Activated CD4-positive, alpha-beta memory T cell treated with anti-CD3 and anti-CD28 coated beads, Interleukin-2, amount 10 ng/mL, durations not matched to agents 7 days and 5 days (primary cell): ENCODE measurements around the gene SUPT5H. TPM values are rescaled to one million over a fixed set of nuclear protein-coding genes. Genes with fewer than 3 reads are reported as not detected.
A peak's percentile ranks its signal among the peaks of the same experiment; 100 is the strongest.

Experiments used
- CTCF ChIA-PET: fragments of 350-600 bp; sonication (Branson Sonifier 250); formaldehyde crosslinking; loops from one replicate; lab custom pipeline; 2021; ENCODE audit warnings: antibody characterized with exemption, inconsistent platforms; lab: Charles Lee
- POLR2A ChIA-PET: fragments of 350-600 bp; sonication (Branson Sonifier 250); formaldehyde crosslinking; loops from one replicate; lab custom pipeline; 2021; ENCODE audit warnings: antibody characterized with exemption; lab: Charles Lee
- DNase-seq: peaks from one replicate; pipeline ENCODE4 v3.0.0-alpha.2; 2020
- H3K27ac Mint-ChIP-seq: one replicate; pipeline ENCODE4 v1.8.0; 2021; ENCODE audit warnings: mild to moderate bottlenecking, mixed read lengths
- H3K27me3 Mint-ChIP-seq: one replicate; pipeline ENCODE4 v1.8.0; 2021; ENCODE audit warnings: mixed read lengths
- H3K36me3 Mint-ChIP-seq: one replicate; pipeline ENCODE4 v1.8.0; 2021; ENCODE audit warnings: low read depth, mixed read lengths
- H3K4me1 Mint-ChIP-seq: one replicate; pipeline ENCODE4 v1.8.0; 2021; ENCODE audit warnings: mixed read lengths
- H3K4me3 Mint-ChIP-seq: one replicate; pipeline ENCODE4 v1.8.0; 2021; ENCODE audit warnings: mild to moderate bottlenecking, mixed read lengths
- H3K9me3 Mint-ChIP-seq: one replicate; pipeline ENCODE4 v1.8.0; 2021; ENCODE audit warnings: mixed read lengths
- total RNA-seq, 2 experiments: library from RNA; stranded (reverse); gene quantifications; one replicate each; pipeline ENCODE4 v1.2.3, GENCODE V29; 2021

Gene SUPT5H
- 100 to 1,000 TPM; 153 to 159 TPM for total RNA-seq

DNA sequence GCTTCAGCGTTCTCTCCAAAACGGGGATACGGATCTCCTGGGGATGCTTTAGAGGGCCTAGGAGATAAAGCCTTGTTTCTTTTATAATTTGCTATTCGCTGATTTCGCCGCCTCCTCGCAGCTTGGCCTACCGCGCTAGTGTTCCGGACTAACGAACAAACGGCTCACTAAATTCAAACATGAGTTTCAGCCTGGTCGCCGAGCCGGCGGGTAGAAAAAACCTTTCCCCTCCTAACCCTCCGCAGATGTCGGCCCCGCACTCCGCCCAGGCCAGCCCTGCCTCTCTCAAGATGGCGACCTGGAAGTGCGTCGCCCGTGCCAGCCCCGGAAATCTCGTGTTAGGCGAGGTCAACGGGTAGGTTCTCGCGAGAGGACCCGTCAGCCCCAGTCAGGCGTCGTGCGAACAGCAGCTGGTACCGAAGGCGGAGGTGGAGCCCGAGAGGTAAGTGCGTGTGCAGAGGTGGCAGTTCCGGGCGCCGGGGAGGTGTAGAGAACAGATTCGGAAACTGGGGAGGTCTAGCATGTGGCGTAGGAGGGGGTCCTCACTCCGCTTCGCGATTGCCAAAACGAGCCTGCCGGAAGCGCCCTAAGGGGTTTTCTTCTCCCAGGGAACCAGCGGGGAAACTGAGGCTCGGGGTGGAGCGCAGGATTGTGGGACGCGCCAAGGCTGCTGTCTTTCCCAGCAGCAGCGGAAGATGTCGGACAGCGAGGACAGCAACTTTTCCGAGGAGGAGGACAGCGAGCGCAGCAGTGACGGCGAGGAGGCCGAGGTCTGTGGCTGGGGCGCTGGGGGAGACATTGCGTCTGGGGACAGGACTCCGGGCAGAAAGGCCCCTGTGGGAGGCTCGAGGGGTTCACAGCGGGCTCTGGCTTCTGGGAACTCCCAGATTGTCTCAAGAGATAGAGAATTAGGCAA, at the start of gene SUPT5H:
TSS of gene SUPT5H (plus strand) at position 387 of the 916 bp plus-strand sequence. CDS start at position 696, 309 bp downstream.
- peaks cover 38% of the 10 kb centered on the region for H3K36me3 Mint-ChIP-seq
- POLR2A ChIA-PET = interaction anchor here (0.5 to 5.4 kb wide), 33 partner anchors 9 to 1071 kb away, joined by 3 to 133 read pairs (median 4); partner anchors contain the start of genes DLL3, DYRK1B, EID2B and MED29
- CTCF ChIA-PET = interaction anchor here (0.5 to 2.8 kb wide), 11 partner anchors 10 to 516 kb away, joined by 3 to 16 read pairs (median 4); partner anchors contain the start of genes PLEKHG2 and RPS16
- H3K27ac Mint-ChIP-seq = peak within 1 kb of the TSS; percentile 94
- no peaks in the 10 kb centered on the region for H3K27me3 Mint-ChIP-seq
- H3K4me3 Mint-ChIP-seq = peak within 1 kb of the TSS; percentile 91
- no peaks in the 10 kb centered on the region for H3K9me3 Mint-ChIP-seq
- H3K4me1 Mint-ChIP-seq = peaks cover 50% of the 10 kb centered on the region
- peak; percentile 99 for DNase-seq

GRCh38 chr19:39397360-39398296, 47.8 kb upstream of the SUPT5H start:
- peak overlapping the region; percentile 68 for H3K4me3 Mint-ChIP-seq
- peaks cover 76% of the 10 kb centered on the region for H3K4me1 Mint-ChIP-seq
- H3K27ac Mint-ChIP-seq = peak overlapping the region; percentile 96
- no peaks in the 10 kb centered on the region for H3K27me3 Mint-ChIP-seq
- DNase-seq = peak; percentile 95
- no peaks in the 10 kb centered on the region for H3K9me3 Mint-ChIP-seq
- ChIA-PET CTCF (interaction anchor here (0.8 to 3.5 kb wide), 17 partner anchors 10 to 853 kb away, joined by 3 to 113 read pairs (median 3); partner anchors contain the start of genes EID2, EID2B, GMFG and PLEKHG2), POLR2A (interaction anchor here (0.6 to 7.7 kb wide), 20 partner anchors 8 to 445 kb away, joined by 3 to 195 read pairs (median 4); partner anchors contain the start of genes EID2B, GMFG, PLEKHG2 and RPS16)
- H3K36me3 Mint-ChIP-seq = peaks cover 42% of the 10 kb centered on the region

GRCh38 chr19:39398297-39398864, 47.0 kb upstream of the SUPT5H start:
- Mint-ChIP-seq H3K27me3 (no peaks in the 10 kb centered on the region), H3K4me3 (peak overlapping the region; percentile 68), H3K36me3 (peaks cover 40% of the 10 kb centered on the region), H3K4me1 (peaks cover 75% of the 10 kb centered on the region), H3K27ac (peak overlapping the region; percentile 96), H3K9me3 (no peaks in the 10 kb centered on the region)
- peak; percentile 79 for DNase-seq
- ChIA-PET CTCF (interaction anchor here (0.8 to 3.5 kb wide), 16 partner anchors 9 to 853 kb away, joined by 3 to 113 read pairs (median 4); partner anchors contain the start of genes EID2, EID2B, GMFG and PLEKHG2), POLR2A (interaction anchor here (0.8 to 7.7 kb wide), 15 partner anchors 9 to 444 kb away, joined by 3 to 195 read pairs (median 4); partner anchors contain the start of genes GMFG, PLEKHG2, RPS16 and SAMD4B)

GRCh38 chr19:39399668-39400050, 45.7 kb upstream of the SUPT5H start:
- peaks cover 34% of the 10 kb centered on the region for H3K36me3 Mint-ChIP-seq

GRCh38 chr19:39400061-39400460, 45.3 kb upstream of the SUPT5H start:
- H3K27ac Mint-ChIP-seq = peak overlapping the region; percentile 96
- peaks cover 76% of the 10 kb centered on the region for H3K4me1 Mint-ChIP-seq
- DNase-seq = no peak
- POLR2A ChIA-PET = interaction anchor here (0.7 to 10.6 kb wide), 5 partner anchors 8 to 64 kb away, joined by 3 to 195 read pairs (median 157); partner anchors contain the start of genes GMFG, MED29, PAF1 and PLEKHG2
- peaks cover 31% of the 10 kb centered on the region for H3K36me3 Mint-ChIP-seq
- H3K27me3 Mint-ChIP-seq = no peaks in the 10 kb centered on the region
- CTCF ChIA-PET = interaction anchor here (1.3 to 2.8 kb wide), 2 partner anchors 12 to 58 kb away, joined by 4 to 30 read pairs; partner anchors contain the start of genes PLEKHG2 and SAMD4B
- H3K9me3 Mint-ChIP-seq = no peaks in the 10 kb centered on the region
- H3K4me3 Mint-ChIP-seq = no peak overlapping the region

More at GRCh38 chr19:39399668-39400050, 45.7 kb upstream of the SUPT5H start:
- no peaks in the 10 kb centered on the region for H3K27me3 Mint-ChIP-seq
- H3K4me3 Mint-ChIP-seq = no peak overlapping the region
- no peaks in the 10 kb centered on the region for H3K9me3 Mint-ChIP-seq
- DNase-seq = no peak
- POLR2A ChIA-PET = interaction anchor here (0.7 to 10.6 kb wide), 7 partner anchors 8 to 64 kb away, joined by 3 to 195 read pairs (median 60); partner anchors contain the start of genes GMFG, MED29, PAF1 and PLEKHG2
- peaks cover 75% of the 10 kb centered on the region for H3K4me1 Mint-ChIP-seq
- peak overlapping the region; percentile 96 for H3K27ac Mint-ChIP-seq
- CTCF ChIA-PET = interaction anchor here (2.8 to 3.5 kb wide), 3 partner anchors 8 to 12 kb away, joined by 30 to 113 read pairs (median 57); partner anchors contain the start of genes PLEKHG2 and ZFP36

DNA sequence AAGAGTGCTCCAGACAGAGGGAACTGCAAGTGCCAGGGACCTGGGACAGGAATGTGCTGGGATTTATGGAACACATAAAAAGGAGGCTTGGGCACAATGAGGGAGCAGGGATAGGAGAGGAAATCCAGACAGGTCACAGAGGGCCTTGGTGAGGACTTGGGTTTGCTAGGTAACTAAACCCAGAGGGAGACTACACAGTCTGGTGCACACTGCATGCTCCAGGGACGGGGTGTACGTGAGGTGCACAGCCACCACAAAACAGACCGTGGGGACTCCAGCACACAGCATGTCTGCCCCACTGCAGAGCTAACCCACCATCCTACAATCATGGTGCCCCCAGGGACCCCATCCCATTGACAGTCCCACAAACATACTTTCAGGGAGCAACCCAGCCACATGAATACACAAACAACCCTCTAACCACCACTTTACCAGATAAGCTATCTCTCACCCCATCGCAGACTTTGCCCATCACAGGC, 44.3 kb upstream of the SUPT5H start:
- peaks cover 80% of the 10 kb centered on the region for H3K4me1 Mint-ChIP-seq
- H3K27me3 Mint-ChIP-seq = no peaks in the 10 kb centered on the region
- DNase-seq = no peak
- no peaks in the 10 kb centered on the region for H3K9me3 Mint-ChIP-seq
- peak overlapping the region; percentile 76 for H3K4me3 Mint-ChIP-seq
- POLR2A ChIA-PET = interaction anchor here (0.7 to 10.6 kb wide), 12 partner anchors 10 to 138 kb away, joined by 3 to 175 read pairs (median 4); partner anchors contain the start of genes GMFG, MED29, PAF1 and PLEKHG2
- peak overlapping the region; percentile 98 for H3K27ac Mint-ChIP-seq
- CTCF ChIA-PET = interaction anchor here (0.9 to 2.8 kb wide), 8 partner anchors 10 to 443 kb away, joined by 3 to 30 read pairs (median 4); partner anchors contain the start of genes EID2B, MED29, PAF1 and PLEKHG2
- peaks cover 23% of the 10 kb centered on the region for H3K36me3 Mint-ChIP-seq

- no peaks in the 10 kb centered on the region for H3K27me3 Mint-ChIP-seq
- peaks cover 23% of the 10 kb centered on the region for H3K36me3 Mint-ChIP-seq
- H3K27ac Mint-ChIP-seq = peak overlapping the region; percentile 98
- ChIA-PET POLR2A (interaction anchor here (0.6 to 10.6 kb wide), 14 partner anchors 10 to 138 kb away, joined by 3 to 175 read pairs (median 4); partner anchors contain the start of genes GMFG, MED29, PAF1 and PLEKHG2), CTCF (interaction anchor here (0.5 to 2.8 kb wide), 10 partner anchors 10 to 526 kb away, joined by 3 to 30 read pairs (median 4); partner anchors contain the start of genes EID2B, MED29, PAF1 and PLEKHG2)
- no peaks in the 10 kb centered on the region for H3K9me3 Mint-ChIP-seq
- H3K4me1 Mint-ChIP-seq = peaks cover 83% of the 10 kb centered on the region
- H3K4me3 Mint-ChIP-seq = peak overlapping the region; percentile 76
- DNase-seq = peak; percentile 91
Observed at GRCh38 chr19:39401549-39402345, 43.6 kb upstream of the SUPT5H start.

- ChIA-PET CTCF (interaction anchor here (0.5 to 2.8 kb wide), 4 partner anchors 9 to 526 kb away, joined by 3 to 30 read pairs (median 4); partner anchors contain the start of genes MED29, PAF1, PLEKHG2 and SAMD4B), POLR2A (interaction anchor here (0.9 to 10.6 kb wide), 10 partner anchors 9 to 67 kb away, joined by 3 to 175 read pairs (median 14); partner anchors contain the start of genes GMFG, MED29, PAF1 and PLEKHG2)
- Mint-ChIP-seq H3K4me1 (peaks cover 75% of the 10 kb centered on the region), H3K9me3 (no peaks in the 10 kb centered on the region), H3K4me3 (peak overlapping the region; percentile 76), H3K27me3 (no peaks in the 10 kb centered on the region), H3K36me3 (peaks cover 28% of the 10 kb centered on the region), H3K27ac (peak overlapping the region; percentile 98)
- peak; percentile 90 for DNase-seq
Observed at GRCh38 chr19:39402346-39403300, 42.8 kb upstream of the SUPT5H start.
